ENCODE measurements around the gene TSPAN17. TPM values are rescaled to one million over a fixed set of nuclear protein-coding genes. Genes with fewer than 3 reads are reported as not detected.
"Not testable (repeated sequence)": the region's sequence is repeated elsewhere in the genome, so short reads cannot be mapped to it uniquely, and the experiment has no call there.

TSPAN17 gene
- total and polyA plus RNA-seq, 2 donors from 2014 or later, result 32.1 to 34.3 TPM

GRCh38 chr5:176697267-176697933 lies 50.1 kb downstream of the TSPAN17 start:
- FAIRE-seq (no peak), DNase-seq (no peak)
- no peak overlapping the region for H3K4me3 ChIP-seq (ENCODE audit: low read length in 3 of 3)
- intact Hi-C loops (cut with DNase I), result no loop called here
- no peak for TF ChIP-seq CTCF (IDR thresholded peaks at IDR 0.05; ENCODE audit: borderline replicate concordance, extremely low read depth, insufficient read depth)
- H3K9me3 ChIP-seq (ENCODE audit: control insufficient read depth in 2 of 3, insufficient read depth in 1 of 3, low read length in 3 of 3), result no peaks in the 10 kb centered on the region
- H3K27me3 ChIP-seq (ENCODE audit: control insufficient read depth, insufficient read depth, low read length), result no peaks in the 10 kb centered on the region
- no peaks in the 10 kb centered on the region for H3K36me3 ChIP-seq (ENCODE audit: control insufficient read depth in 2 of 3, insufficient read depth in 3 of 3, low read length in 3 of 3)
- peaks cover 0 to 3% (median 0%) of the 10 kb centered on the region in 3 donors for H3K4me1 ChIP-seq (ENCODE audit: control insufficient read depth in 2 of 3, insufficient read depth in 2 of 3, low read depth in 1 of 3, low read length in 3 of 3)
- no peak overlapping the region for H3K9ac ChIP-seq (ENCODE audit: low read length in 3 of 3)
- no peak overlapping the region for H3K27ac ChIP-seq (ENCODE audit: low read depth in 2 of 2, low read length in 2 of 2)

GRCh38 chr5:176697934-176698538 lies 50.8 kb downstream of the TSPAN17 start:
- H3K36me3 ChIP-seq (ENCODE audit: control insufficient read depth in 2 of 3, insufficient read depth in 3 of 3, low read length in 3 of 3), result no peaks in the 10 kb centered on the region
- H3K27ac ChIP-seq (ENCODE audit: low read depth in 2 of 2, low read length in 2 of 2), result no peak overlapping the region
- H3K4me1 ChIP-seq (ENCODE audit: control insufficient read depth in 2 of 3, insufficient read depth in 2 of 3, low read depth in 1 of 3, low read length in 3 of 3), result no peaks in the 10 kb centered on the region
- DNase-seq (peak in 4 of 5 donors; percentile 81 to 88 (median 83)), FAIRE-seq (no peak)
- no peaks in the 10 kb centered on the region for H3K27me3 ChIP-seq (ENCODE audit: control insufficient read depth, insufficient read depth, low read length)
- intact Hi-C loops (cut with DNase I), result no loop called here
- H3K4me3 ChIP-seq (ENCODE audit: low read length in 3 of 3), result no peak overlapping the region
- TF ChIP-seq CTCF (IDR thresholded peaks at IDR 0.05; ENCODE audit: borderline replicate concordance, extremely low read depth, insufficient read depth), result no peak
- H3K9me3 ChIP-seq (ENCODE audit: control insufficient read depth in 2 of 3, insufficient read depth in 1 of 3, low read length in 3 of 3), result no peaks in the 10 kb centered on the region
- H3K9ac ChIP-seq (ENCODE audit: low read length in 3 of 3), result no peak overlapping the region

GRCh38 chr5:176699446-176699845 lies 52.2 kb downstream of the TSPAN17 start:
- DNase-seq, FAIRE-seq: not testable (repeated sequence)

GRCh38 chr5:176700239-176700847 lies 53.1 kb downstream of the TSPAN17 start:
- DNase-seq, result peak in 4 of 5 donors; percentile 60 to 78 (median 70)
- H3K9ac ChIP-seq (ENCODE audit: low read length in 3 of 3), result no peak overlapping the region
- TF ChIP-seq CTCF (IDR thresholded peaks at IDR 0.05; ENCODE audit: borderline replicate concordance, extremely low read depth, insufficient read depth), result no peak
- no peaks in the 10 kb centered on the region for H3K36me3 ChIP-seq (ENCODE audit: control insufficient read depth in 2 of 3, insufficient read depth in 3 of 3, low read length in 3 of 3)
- intact Hi-C loops (cut with DNase I), result no loop called here
- no peaks in the 10 kb centered on the region for H3K9me3 ChIP-seq (ENCODE audit: control insufficient read depth in 2 of 3, insufficient read depth in 1 of 3, low read length in 3 of 3)
- FAIRE-seq, result no peak
- H3K4me3 ChIP-seq (ENCODE audit: low read length in 3 of 3), result no peak overlapping the region
- H3K27me3 ChIP-seq (ENCODE audit: control insufficient read depth, insufficient read depth, low read length), result no peaks in the 10 kb centered on the region
- H3K27ac ChIP-seq (ENCODE audit: low read depth in 2 of 2, low read length in 2 of 2), result no peak overlapping the region
- no peaks in the 10 kb centered on the region for H3K4me1 ChIP-seq (ENCODE audit: control insufficient read depth in 2 of 3, insufficient read depth in 2 of 3, low read depth in 1 of 3, low read length in 3 of 3)

More at GRCh38 chr5:176699446-176699845, 52.2 kb downstream of the TSPAN17 start:
- H3K4me1 ChIP-seq (ENCODE audit: control insufficient read depth in 2 of 3, insufficient read depth in 2 of 3, low read depth in 1 of 3, low read length in 3 of 3); H3K9me3 ChIP-seq (ENCODE audit: control insufficient read depth in 2 of 3, insufficient read depth in 1 of 3, low read length in 3 of 3); H3K4me3 ChIP-seq (ENCODE audit: low read length in 3 of 3); H3K27me3 ChIP-seq (ENCODE audit: control insufficient read depth, insufficient read depth, low read length); H3K27ac ChIP-seq (ENCODE audit: low read depth in 2 of 2, low read length in 2 of 2); H3K36me3 ChIP-seq (ENCODE audit: control insufficient read depth in 2 of 3, insufficient read depth in 3 of 3, low read length in 3 of 3); H3K9ac ChIP-seq (ENCODE audit: low read length in 3 of 3); intact Hi-C loops (cut with DNase I): not testable (repeated sequence)
